Testis (tissue), 3 donors: Measurements from ENCODE around the gene IQSEC3. TPM values are rescaled to one million over a fixed set of nuclear protein-coding genes. Genes with fewer than 3 reads are reported as not detected.
"Not testable (repeated sequence)": the region's sequence is repeated elsewhere in the genome, so short reads cannot be mapped to it uniquely, and the experiment has no call there.

Experiments used
- DNase-seq: peaks from one replicate; pipeline ENCODE4 v3.0.0-alpha.2; 2019
- H3K27ac ChIP-seq, 2 donors: fragments of 200-600 bp; sonication (generic); one replicate each; pipeline ENCODE4 v1.5.1; 2019
- H3K27me3 ChIP-seq: fragments of 200-600 bp; sonication (generic); one replicate; pipeline ENCODE4 v1.5.1; 2019
- H3K36me3 ChIP-seq: fragments of 200-600 bp; sonication (generic); one replicate; pipeline ENCODE4 v1.5.1; 2017; ENCODE audit warnings: low read depth; ENCODE audit errors: missing control alignments
- H3K4me1 ChIP-seq: fragments of 200-600 bp; sonication (generic); one replicate; pipeline ENCODE4 v1.5.1; 2019
- H3K4me3 ChIP-seq, 2 donors: fragments of 200-600 bp; sonication (generic); one replicate each; pipeline ENCODE4 v1.5.1; 2017 to 2019
- H3K9me3 ChIP-seq: fragments of 200-600 bp; sonication (generic); one replicate; pipeline ENCODE4 v1.5.1; 2017
- CTCF ChIP-seq, 3 experiments: fragments of 450-650 bp in 2 of 3; fragments of 200-600 bp in 1 of 3; sonication (generic) in 1 of 3; IDR thresholded peaks; one replicate each; pipeline ENCODE4 v1.5.1; 2016 to 2019; ENCODE audit warnings: antibody characterized with exemption in 3 of 3, mild to moderate bottlenecking in 2 of 3, moderate library complexity in 1 of 3
- POLR2A ChIP-seq: fragments of 450-650 bp; IDR thresholded peaks from one replicate; pipeline ENCODE4 v1.6.1; 2017; ENCODE audit warnings: antibody characterized with exemption, mild to moderate bottlenecking, moderate library complexity
- WGBS, 2 donors: methylation state at CpG; one replicate each; pipeline ENCODE4 v1.1.5; 2018; 5-methylcytosine and 5-hydroxymethylcytosine counted together
- intact Hi-C: fragments of 100-400 bp; cut with DNase I; formaldehyde crosslinking; loops from one replicate; pipeline ENCODE4 v1.15.1; 2023; ENCODE audit warnings: low total_unique reads
- polyA plus RNA-seq: library from polyadenylated mRNA; stranded (reverse); fragments of 350-450 nt; fragmentation: Illumina TruSeq; extraction: RNeasy Lipid Tissue Mini Kit (QIAGEN cat#74804); gene quantifications from one replicate; pipeline ENCODE4 v1.2.3, GENCODE V29; 2014; ENCODE audit warnings: low read depth, low replicate concordance; ENCODE audit not compliant: insufficient read depth
- total RNA-seq, 2 donors: library from RNA; depleted of rRNA; stranded (reverse); fragments of >200 nt; gene quantifications; one replicate each; pipeline ENCODE4 v1.2.3, GENCODE V29; 2016

The IQSEC3 gene
- total and polyA plus RNA-seq, 3 donors from 2014 or later, result 3.9 to 12.2 (median 4.5) TPM

- H3K27me3 ChIP-seq, DNase-seq, H3K4me1 ChIP-seq, H3K4me3 ChIP-seq, intact Hi-C loops, H3K27ac ChIP-seq, H3K9me3 ChIP-seq, H3K36me3 ChIP-seq: not testable (repeated sequence)
- WGBS, 2 donors, result 79 to 80% methylated on average over 8 of the region's 8 CpGs
These were observed 8.0 kb downstream of the IQSEC3 start for GRCh38 chr12:74420-75190.

DNA sequence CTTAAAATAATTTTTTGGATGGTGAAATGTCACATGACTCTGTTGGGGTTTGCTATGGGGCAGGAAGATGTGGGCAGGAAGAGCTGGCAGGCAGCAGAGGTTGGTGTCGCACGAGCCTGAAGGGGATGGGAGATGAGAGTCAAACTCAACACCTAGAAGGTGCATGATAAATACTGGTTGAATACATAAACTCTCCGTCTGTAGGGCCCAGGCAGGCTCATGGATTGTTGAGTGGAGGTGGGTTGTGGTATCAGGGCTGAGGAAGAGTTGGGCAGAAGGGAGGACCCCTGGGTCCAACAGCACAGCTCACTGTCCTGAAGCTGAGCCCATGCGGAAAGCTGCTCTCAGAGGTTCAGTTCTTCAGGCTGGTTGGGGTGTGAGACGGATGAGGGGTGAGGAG is 9.0 kb downstream of the IQSEC3 start:
- DNase-seq, H3K4me1 ChIP-seq, H3K27me3 ChIP-seq, H3K4me3 ChIP-seq, H3K36me3 ChIP-seq, intact Hi-C loops, H3K27ac ChIP-seq, H3K9me3 ChIP-seq: not testable (repeated sequence)
- WGBS, 2 donors, result 81 to 86% methylated on average over 3 to 5 of the region's 5 CpGs

DNA sequence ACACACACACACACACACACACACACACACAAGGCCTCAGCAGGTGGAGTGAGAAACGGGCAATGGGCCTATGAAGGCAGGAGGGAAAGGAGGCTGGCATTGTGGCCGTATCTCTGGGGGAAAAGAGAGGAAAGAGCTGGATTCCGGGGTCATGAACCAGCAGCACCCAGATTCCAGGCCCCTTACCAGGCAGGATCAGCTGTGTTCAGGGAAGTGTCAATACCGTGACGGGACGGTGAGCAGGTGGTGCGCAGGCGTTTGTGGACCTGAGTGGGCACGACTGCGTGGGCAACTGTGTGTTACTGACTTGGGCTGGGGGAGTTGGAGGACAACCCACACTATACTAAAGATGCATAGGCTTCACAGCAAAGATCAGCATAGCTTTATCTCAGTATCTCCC is 9.5 kb downstream of the IQSEC3 start:
- H3K9me3 ChIP-seq, DNase-seq, H3K4me1 ChIP-seq, H3K27me3 ChIP-seq, H3K4me3 ChIP-seq, H3K27ac ChIP-seq, H3K36me3 ChIP-seq, intact Hi-C loops: not testable (repeated sequence)
- 87 to 89% methylated on average over 10 of the region's 10 CpGs for WGBS, 2 donors

DNA sequence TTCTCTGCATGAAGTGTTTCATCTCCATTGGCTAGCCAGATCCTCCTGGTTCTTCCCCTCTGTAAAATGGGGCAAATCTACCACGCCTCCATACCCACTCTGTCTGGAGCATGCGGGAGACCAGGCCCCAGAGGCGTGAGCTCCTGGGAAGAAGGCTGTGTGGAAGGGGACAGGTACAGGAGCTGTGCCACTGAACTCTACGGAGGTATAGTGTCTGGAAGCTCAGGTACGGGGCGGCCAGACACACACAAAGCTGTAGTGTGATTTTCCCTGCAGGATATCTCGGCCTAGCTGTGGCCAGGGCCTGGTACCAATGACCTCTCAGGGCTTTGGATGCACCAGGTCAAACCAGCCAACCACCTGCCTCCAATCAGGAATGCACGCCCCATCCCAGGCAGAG is 10.0 kb downstream of the IQSEC3 start:
- H3K9me3 ChIP-seq, H3K27me3 ChIP-seq, H3K36me3 ChIP-seq, intact Hi-C loops, H3K4me1 ChIP-seq, H3K4me3 ChIP-seq, DNase-seq, H3K27ac ChIP-seq: not testable (repeated sequence)
- WGBS, 2 donors, result 77 to 81% methylated on average over 8 of the region's 8 CpGs

DNA sequence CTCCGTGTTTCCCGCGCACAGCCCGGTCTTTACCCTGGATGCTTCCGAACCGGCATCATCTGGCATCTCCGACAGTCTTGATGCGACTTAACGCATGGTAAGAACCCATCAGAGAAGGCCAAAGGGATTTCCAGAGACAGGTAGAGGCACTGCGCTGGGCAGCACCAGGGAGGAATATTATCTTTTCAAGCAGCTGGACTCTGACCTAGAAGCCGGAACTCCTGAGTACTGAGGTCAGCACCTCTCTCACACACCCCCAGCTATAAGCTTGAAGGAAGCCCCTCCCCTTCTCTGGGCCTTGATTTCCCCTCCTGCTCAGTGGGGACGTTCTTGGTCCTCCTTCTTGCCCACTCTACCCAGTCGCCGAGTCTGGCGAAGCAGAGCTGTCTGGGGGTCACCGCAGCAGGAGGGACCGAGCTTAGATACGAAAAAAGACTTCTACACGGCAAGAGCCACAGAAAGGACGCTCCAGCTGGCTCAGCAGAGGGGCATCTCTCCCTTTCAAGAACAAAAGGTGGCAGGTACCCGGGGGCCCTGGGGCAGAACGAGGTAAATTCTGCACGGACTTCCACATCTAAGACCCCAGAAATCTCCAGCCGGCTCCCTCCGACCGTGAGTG is 10.6 kb downstream of the IQSEC3 start:
- H3K27me3 ChIP-seq, DNase-seq, H3K27ac ChIP-seq, H3K4me1 ChIP-seq, H3K9me3 ChIP-seq, H3K4me3 ChIP-seq, intact Hi-C loops, H3K36me3 ChIP-seq: not testable (repeated sequence)
- 63 to 74% methylated on average over 10 to 11 of the region's 26 CpGs for WGBS, 2 donors

DNA sequence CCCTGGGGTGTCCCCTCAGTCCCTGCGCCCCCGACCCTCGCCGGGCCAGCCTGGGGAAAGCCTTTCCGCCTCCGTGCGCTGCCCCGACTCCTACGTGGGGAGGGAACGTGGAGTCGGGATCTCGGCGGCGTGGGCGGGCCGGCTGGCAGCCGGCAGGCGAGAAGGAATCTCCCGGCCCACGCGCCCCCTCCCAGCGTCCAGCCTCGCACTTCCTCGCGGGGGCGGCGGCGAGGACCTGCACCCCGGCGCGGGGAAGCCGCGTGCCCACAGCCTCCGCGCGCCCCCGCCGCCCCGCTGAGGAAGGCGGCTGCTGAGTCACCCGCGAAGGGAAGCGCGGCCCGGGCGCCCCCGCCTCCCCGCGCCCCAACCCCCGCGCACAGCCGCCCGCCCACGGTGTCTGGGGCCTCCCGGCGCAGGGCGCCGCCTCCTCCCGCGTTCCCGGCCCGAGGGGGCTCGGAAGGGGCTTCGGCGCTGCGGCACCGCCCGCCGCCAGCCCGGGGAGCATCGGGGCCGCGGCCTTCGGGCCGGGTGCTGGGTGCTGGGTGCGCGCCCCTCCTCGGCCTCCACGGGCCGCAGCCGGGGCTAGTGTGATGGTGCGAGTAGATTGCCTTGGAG is 11.3 kb downstream of the IQSEC3 start:
- H3K36me3 ChIP-seq, intact Hi-C loops, DNase-seq, H3K27ac ChIP-seq, H3K4me1 ChIP-seq, H3K27me3 ChIP-seq, H3K9me3 ChIP-seq: not testable (repeated sequence)
- peak overlapping the region in 1 of 2 donors; percentile 18 for H3K4me3 ChIP-seq
- WGBS, 2 donors, result 2% methylated on average over 49 of the region's 82 CpGs; no CpG with 5 or more reads in 1 of the 2 donors

- no peak for TF ChIP-seq CTCF (IDR thresholded peaks at IDR 0.05)
- TF ChIP-seq POLR2A, result no peak
- intact Hi-C loops, result no loop called here
- 69 to 87% methylated on average over 5 of the region's 5 CpGs for WGBS, 2 donors
- Histone ChIP-seq H3K9me3 (no peaks in the 10 kb centered on the region), H3K27me3 (no peaks in the 10 kb centered on the region), H3K4me3 (no peak overlapping the region), H3K36me3 (no peaks in the 10 kb centered on the region), H3K27ac (no peak overlapping the region), H3K4me1 (no peaks in the 10 kb centered on the region)
- DNase-seq, result no peak
These were observed 12.4 kb downstream of the IQSEC3 start for GRCh38 chr12:78981-79380.
